ENCODE results near the gene ZBTB12.
"Not testable (repeated sequence)": the region's sequence is repeated elsewhere in the genome, so short reads cannot be mapped to it uniquely, and the experiment has no call there.

ZBTB12 gene, protein sequence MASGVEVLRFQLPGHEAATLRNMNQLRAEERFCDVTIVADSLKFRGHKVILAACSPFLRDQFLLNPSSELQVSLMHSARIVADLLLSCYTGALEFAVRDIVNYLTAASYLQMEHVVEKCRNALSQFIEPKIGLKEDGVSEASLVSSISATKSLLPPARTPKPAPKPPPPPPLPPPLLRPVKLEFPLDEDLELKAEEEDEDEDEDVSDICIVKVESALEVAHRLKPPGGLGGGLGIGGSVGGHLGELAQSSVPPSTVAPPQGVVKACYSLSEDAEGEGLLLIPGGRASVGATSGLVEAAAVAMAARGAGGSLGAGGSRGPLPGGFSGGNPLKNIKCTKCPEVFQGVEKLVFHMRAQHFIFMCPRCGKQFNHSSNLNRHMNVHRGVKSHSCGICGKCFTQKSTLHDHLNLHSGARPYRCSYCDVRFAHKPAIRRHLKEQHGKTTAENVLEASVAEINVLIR

DNA sequence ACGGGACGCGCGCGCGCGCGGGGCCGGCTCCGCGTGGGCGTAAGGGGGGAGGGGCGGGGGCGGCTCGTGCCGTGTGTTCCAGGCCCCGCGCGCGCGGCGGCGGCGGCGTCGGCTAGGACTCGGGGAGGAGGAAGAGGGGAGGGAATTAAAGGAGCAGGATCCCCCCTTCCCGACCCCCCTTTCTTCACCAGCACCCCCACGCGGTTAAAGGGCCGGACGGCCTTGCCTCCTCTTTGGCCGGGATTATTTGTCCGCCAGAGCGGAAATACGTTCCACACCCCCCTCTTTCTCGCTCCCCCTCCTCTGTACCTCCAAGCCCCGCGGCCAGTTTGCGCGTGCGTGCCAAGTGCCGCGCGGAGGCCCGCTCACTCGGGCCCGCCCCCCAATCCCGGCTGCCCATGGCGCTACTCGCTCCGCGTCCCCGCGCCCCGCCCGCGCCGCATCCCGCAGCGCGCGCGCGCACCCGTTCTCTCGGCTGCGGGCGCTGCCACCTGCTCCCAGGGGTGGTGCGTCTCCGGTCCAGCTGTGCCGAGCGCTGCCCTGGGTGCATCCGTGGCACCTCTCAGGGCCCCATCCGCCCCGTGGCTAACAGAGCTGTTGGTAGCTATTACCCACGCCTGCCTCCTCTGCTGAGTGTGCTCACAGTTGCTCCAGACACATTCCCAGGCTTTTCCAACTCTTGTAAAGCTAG lies at the start of gene ZBTB12:
Gene ZBTB12 (minus strand): TSS at position 134 of the 691 bp plus-strand sequence. CDS start 781 bp downstream, outside the sequence.
- DNase-seq: peak; percentile 89 to 91

DNA sequence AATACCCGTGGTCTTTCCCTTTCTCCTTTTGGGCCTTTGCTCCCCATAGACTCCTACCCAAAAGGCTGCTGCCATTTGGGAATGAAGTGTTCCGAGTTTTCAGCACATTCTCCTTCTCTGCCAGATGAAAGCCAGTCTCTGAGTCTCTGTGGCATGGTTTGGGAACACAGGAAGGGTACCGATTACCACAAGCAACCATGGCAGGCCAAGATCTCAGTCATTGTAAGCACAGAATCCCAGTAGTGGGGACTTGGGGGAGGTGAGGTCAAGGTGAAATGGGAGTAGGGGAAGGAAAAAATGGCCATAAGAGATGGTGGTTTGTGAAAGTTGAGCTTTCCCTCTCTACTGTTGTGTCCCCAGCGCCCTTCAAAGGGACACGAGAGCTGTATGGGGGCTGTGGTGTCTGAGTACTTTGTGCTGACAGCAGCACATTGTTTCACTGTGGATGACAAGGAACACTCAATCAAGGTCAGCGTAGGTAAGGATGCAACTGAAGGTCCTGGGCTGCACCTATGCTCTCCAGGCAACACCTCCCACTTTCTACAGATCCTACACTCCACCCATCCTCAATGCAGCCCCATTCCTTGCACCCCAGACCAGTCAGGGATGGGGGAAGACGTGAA lies 48.2 kb upstream of the ZBTB12 start:
- no peak for DNase-seq

DNA sequence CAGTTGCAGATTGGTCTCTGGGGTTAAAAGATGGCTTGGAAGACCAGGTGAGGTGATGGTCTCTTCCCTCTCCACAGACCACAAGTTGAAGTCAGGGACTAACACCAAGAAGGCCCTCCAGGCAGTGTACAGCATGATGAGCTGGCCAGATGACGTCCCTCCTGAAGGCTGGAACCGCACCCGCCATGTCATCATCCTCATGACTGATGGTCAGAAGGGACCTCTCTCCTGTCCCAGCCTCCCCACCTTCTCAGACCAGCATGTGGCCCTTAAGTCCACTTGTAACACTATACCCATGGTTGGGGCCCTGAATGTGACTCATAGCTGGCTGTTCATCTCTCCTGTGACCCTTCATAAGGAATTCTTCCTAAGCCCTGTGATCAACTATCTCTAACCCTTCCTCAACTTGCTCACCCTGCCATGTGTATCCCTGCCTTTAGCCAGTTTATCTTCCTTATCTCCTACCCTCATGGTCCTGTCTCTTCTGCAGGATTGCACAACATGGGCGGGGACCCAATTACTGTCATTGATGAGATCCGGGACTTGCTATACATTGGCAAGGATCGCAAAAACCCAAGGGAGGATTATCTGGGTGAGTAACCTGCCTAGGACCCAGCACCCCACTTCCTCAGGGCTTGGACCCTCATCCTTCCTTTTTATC lies 47.0 kb upstream of the ZBTB12 start:
- DNase-seq: no peak

- no peak for DNase-seq
Measured at GRCh38 chr6:31948306-31948705, 46.4 kb upstream of the ZBTB12 start.

GRCh38 chr6:31947864-31948263 lies 46.0 kb upstream of the ZBTB12 start:
- DNase-seq: no peak

- no peak for DNase-seq
Measured at GRCh38 chr6:31947070-31947675, 45.3 kb upstream of the ZBTB12 start.

DNA sequence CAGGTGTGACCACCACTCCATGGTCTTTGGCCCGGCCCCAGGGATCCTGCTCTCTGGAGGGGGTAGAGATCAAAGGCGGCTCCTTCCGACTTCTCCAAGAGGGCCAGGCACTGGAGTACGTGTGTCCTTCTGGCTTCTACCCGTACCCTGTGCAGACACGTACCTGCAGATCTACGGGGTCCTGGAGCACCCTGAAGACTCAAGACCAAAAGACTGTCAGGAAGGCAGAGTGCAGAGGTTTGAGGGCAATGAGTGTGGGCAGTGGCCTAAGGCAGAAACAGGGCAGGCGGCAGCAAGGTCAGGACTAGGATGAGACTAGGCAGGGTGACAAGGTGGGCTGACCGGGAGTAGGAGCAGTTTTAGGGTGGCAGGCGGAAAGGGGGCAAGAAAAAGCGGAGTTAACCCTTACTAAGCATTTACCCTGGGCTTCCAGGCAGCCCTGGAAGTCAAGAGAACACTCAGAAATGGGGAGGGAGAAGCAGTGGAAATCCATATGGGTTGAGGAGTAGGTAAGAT lies 44.5 kb upstream of the ZBTB12 start:
- DNase-seq: no peak

DNA sequence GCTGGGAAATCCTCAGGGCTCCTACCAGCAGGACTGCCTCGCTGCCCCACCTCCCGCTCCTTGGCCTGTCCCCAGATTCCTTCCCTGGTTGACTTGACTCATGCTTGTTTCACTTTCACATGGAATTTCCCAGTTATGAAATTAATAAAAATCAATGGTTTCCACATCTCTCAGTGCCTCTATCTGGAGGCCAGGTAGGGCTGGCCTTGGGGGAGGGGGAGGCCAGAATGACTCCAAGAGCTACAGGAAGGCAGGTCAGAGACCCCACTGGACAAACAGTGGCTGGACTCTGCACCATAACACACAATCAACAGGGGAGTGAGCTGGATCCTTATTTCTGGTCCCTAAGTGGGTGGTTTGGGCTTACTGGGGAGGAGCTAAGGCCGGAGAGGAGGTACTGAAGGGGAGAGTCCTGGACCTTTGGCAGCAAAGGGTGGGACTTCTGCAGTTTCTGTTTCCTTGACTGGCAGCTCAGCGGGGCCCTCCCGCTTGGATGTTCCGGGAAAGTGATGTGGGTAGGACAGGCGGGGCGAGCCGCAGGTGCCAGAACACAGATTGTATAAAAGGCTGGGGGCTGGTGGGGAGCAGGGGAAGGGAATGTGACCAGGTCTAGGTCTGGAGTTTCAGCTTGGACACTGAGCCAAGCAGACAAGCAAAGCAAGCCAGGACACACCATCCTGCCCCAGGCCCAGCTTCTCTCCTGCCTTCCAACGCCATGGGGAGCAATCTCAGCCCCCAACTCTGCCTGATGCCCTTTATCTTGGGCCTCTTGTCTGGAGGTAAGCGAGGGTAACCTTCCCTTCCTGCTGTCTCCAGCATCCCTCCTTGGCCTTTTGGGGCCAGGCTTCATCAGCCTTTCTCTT lies 43.9 kb upstream of the ZBTB12 start, which contains the start of gene CFB:
Gene CFB (plus strand): TSS at position 589 of the 863 bp plus-strand sequence. CDS start 127 bp downstream, at position 716.
- peak in 1 of 2 donors; percentile 15 for DNase-seq

DNA sequence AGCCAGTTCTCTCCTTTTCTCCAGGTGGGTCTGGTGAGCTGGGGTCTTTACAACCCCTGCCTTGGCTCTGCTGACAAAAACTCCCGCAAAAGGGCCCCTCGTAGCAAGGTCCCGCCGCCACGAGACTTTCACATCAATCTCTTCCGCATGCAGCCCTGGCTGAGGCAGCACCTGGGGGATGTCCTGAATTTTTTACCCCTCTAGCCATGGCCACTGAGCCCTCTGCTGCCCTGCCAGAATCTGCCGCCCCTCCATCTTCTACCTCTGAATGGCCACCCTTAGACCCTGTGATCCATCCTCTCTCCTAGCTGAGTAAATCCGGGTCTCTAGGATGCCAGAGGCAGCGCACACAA lies 43.2 kb upstream of the ZBTB12 start:
- DNase-seq: no peak

DNA sequence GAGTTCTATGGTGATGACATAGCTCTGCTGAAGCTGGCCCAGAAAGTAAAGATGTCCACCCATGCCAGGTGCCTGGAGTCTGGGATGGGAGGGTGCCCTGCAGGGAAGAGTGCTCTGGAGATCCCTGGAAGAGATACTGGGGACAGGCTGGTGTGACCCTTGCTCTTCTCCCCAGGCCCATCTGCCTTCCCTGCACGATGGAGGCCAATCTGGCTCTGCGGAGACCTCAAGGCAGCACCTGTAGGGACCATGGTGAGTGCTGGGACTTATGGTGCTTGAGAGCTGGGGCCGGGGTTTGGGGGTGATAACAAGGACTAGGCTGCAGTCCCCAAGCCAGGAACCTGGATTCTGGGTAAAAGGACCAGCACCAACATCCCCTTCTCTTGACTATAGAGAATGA lies 41.9 kb upstream of the ZBTB12 start:
- no peak for DNase-seq

- no peak for DNase-seq
Measured at GRCh38 chr6:31940256-31940664, 38.4 kb upstream of the ZBTB12 start.

DNA sequence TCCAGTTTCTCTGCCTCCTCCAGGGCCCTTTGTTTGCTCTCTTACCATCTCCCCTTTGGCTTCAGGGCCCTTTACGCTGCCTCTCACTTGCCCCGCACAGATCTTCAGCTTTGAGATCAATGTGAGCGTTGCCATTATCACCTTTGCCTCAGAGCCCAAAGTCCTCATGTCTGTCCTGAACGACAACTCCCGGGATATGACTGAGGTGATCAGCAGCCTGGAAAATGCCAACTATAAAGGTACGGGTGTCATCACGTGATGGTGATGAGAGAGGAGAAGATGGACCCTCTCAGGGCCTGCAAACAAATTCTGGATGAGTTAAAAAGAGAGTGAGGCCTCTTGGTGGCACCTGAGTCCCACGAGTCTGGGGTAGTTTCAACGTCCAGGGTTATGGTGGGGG lies 33.9 kb upstream of the ZBTB12 start:
- DNase-seq: no peak

DNA sequence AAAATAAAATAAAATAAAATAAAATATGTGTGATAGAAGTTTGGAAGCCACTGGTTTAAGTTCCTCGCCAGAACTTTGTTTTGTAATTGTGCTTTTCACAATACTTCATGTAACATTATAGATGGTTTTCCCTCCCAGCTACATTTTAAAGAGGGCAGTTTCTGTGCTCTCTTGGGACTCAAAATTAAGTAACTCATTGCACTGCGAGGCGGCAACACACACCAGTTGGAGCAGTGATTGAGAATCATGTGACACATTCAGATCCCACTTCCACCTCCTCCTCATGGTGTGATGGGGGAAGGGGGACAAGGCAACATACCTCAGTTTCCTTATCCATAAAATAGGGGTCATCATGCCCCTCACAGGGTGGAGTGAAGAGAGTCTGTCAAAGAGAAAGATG lies 33.1 kb upstream of the ZBTB12 start:
- no peak for DNase-seq

DNA sequence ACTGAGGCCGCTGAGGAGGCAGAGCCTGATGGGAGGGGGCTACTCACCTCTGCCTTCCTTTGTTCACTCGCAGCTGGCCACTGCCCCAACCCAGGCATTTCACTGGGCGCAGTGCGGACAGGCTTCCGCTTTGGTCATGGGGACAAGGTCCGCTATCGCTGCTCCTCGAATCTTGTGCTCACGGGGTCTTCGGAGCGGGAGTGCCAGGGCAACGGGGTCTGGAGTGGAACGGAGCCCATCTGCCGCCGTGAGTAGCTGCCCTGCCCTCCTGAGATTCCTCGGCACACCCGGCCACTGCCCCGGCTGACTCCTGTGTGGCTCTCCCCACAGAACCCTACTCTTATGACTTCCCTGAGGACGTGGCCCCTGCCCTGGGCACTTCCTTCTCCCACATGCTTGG lies 31.7 kb upstream of the ZBTB12 start:
- DNase-seq: no peak

- DNase-seq: not testable (repeated sequence)
Measured at GRCh38 chr6:31932137-31932536, 30.3 kb upstream of the ZBTB12 start.

GRCh38 chr6:31930962-31931361 lies 29.1 kb upstream of the ZBTB12 start:
- DNase-seq: no peak

- no peak for DNase-seq
Measured at GRCh38 chr6:31928672-31928939, 26.7 kb upstream of the ZBTB12 start.

DNA sequence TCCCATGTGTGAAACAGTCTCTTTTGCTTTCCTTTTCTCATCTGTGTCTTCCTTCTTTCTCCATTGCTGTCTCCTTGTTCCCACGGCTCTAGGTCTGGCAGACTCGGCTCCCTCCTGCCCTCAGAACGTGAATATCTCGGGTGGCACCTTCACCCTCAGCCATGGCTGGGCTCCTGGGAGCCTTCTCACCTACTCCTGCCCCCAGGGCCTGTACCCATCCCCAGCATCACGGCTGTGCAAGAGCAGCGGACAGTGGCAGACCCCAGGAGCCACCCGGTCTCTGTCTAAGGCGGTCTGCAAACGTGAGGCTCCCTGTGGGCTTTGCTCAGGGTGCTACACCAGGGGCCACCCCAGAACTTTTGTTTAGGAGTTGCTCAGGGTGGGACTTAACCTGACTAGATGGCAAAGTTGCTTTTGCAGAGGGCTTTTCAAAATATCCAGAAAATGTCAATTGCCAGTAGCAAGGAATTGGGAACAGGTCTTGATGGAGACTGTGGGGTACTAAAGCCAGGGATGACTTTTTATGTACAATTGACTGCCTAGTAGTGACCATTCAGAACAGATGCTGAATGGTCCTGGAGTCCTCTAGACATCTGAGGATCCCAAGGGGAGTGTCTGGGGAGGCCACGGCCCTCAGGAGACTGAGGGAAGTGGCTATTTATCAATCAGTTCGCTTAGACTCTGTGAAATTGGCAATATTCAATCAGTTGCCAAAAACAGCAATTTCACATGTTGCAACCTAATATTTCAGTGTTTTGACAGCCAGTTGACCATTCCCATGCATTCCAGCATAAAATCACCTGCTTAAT lies 26.2 kb upstream of the ZBTB12 start:
- DNase-seq: no peak

DNA sequence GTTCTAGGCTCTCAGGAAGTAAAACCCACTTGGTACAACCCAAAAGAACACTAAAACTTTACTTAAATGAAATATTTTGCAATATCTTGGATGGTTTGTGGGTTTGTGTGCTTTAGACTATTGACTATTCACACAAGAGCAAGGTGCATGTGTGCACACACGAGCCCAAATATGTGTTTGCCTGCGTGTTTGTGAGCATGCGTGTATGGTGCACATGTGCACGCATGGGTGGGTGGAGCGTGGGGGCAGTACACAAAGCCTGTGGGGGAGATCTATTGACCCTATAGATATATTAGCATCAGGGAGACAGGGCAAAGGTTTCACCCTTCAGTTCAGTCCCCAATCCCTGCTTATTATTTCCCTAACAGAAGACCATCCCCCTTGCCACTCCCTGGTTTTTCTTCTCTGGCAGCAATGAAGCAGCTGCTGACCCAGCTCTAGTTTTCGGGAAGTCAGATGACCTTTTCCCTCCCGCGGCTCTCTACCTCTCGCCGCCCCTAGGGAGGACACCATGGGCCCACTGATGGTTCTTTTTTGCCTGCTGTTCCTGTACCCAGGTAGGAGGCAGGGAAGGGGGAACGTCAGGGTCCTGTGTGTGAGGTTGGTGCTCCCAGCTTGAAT lies 25.5 kb upstream of the ZBTB12 start, which contains the start of gene C2:
Gene C2 (plus strand): TSS at position 476 of the 621 bp plus-strand sequence. CDS start 36 bp downstream, at position 512.
- DNase-seq: no peak

DNA sequence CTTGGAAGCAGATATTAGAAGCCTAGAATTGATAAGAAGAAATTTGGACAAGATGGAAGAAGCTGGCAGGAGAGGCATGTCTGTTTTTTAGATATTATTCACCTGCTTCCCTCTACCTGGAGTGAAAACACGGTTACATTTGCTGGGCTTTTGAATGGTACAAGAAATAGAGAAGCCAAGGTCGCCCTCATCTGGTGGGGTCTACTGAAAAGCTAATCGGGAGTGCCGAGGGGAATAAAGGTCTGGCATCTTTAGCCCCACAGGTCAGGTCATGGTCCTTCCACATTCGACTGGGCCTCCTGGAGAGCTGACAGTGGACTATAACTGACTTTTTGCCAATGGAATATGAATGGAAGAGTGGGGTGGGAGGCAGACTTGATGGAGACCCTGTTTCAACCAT lies 21.1 kb upstream of the ZBTB12 start:
- DNase-seq: peak in 1 of 2 donors; percentile 34

All from CD4-positive, alpha-beta T cell treated with Interferon alpha-2 for 1 hour (primary cell).